ENCODE results near the gene ITGB1.

- TF ChIP-seq POLR2A (IDR thresholded peaks at IDR 0.05), result no peak
- TF ChIP-seq, protein P1, sequence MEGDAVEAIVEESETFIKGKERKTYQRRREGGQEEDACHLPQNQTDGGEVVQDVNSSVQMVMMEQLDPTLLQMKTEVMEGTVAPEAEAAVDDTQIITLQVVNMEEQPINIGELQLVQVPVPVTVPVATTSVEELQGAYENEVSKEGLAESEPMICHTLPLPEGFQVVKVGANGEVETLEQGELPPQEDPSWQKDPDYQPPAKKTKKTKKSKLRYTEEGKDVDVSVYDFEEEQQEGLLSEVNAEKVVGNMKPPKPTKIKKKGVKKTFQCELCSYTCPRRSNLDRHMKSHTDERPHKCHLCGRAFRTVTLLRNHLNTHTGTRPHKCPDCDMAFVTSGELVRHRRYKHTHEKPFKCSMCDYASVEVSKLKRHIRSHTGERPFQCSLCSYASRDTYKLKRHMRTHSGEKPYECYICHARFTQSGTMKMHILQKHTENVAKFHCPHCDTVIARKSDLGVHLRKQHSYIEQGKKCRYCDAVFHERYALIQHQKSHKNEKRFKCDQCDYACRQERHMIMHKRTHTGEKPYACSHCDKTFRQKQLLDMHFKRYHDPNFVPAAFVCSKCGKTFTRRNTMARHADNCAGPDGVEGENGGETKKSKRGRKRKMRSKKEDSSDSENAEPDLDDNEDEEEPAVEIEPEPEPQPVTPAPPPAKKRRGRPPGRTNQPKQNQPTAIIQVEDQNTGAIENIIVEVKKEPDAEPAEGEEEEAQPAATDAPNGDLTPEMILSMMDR (IDR thresholded peaks at IDR 0.05), result no peak
- TF ChIP-seq EP300 (IDR thresholded peaks at IDR 0.05), result no peak
Measured at GRCh38 chr10:32938554-32939061, 19.4 kb downstream of the ITGB1 start.
